Measurements from ENCODE around the gene PREX1.

GRCh38 chr20:48730977-48731376 lies 96.8 kb downstream of the PREX1 start:
- TF ChIP-seq, protein P1, sequence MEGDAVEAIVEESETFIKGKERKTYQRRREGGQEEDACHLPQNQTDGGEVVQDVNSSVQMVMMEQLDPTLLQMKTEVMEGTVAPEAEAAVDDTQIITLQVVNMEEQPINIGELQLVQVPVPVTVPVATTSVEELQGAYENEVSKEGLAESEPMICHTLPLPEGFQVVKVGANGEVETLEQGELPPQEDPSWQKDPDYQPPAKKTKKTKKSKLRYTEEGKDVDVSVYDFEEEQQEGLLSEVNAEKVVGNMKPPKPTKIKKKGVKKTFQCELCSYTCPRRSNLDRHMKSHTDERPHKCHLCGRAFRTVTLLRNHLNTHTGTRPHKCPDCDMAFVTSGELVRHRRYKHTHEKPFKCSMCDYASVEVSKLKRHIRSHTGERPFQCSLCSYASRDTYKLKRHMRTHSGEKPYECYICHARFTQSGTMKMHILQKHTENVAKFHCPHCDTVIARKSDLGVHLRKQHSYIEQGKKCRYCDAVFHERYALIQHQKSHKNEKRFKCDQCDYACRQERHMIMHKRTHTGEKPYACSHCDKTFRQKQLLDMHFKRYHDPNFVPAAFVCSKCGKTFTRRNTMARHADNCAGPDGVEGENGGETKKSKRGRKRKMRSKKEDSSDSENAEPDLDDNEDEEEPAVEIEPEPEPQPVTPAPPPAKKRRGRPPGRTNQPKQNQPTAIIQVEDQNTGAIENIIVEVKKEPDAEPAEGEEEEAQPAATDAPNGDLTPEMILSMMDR (IDR thresholded peaks at IDR 0.05), result no peak
- no peak for TF ChIP-seq POLR2AphosphoS5 (IDR thresholded peaks at IDR 0.05)

All from prostate gland (tissue), 2 donors.